HEK293 (cell line): ENCODE measurements around the gene PTGES2.

ENCODE experiments used
- CTCF ChIA-PET: fragments of 350-600 bp; formaldehyde crosslinking; extraction: SDS; loops from one replicate; lab custom pipeline; 2021; ENCODE audit warnings: antibody characterized with exemption; lab: Yijun Ruan, JAX
- POLR2A ChIA-PET: fragments of 300-600 bp; formaldehyde crosslinking; extraction: SDS; loops from one replicate; lab custom pipeline; 2020; ENCODE audit warnings: antibody characterized with exemption, inconsistent platforms; lab: Yijun Ruan, JAX
- H3K27ac ChIP-seq: fragments of 200-500 bp; sonication (Bioruptor generic); 2 replicates; pipeline ENCODE4 v1.5.1; 2014; ENCODE audit warnings: low read depth, low read length, control low read depth, inconsistent platforms; ENCODE audit errors: extremely low read depth
- H3K36me3 ChIP-seq, 2 experiments: fragments of 200-500 bp in 1 of 2; sonication (Bioruptor generic) in 1 of 2; 1 replicate in 1 of 2; 2 replicates in 1 of 2; pipeline ENCODE4 v1.5.1; 2014 to 2017; ENCODE audit warnings: inconsistent platforms in 2 of 2, low read length in 2 of 2; ENCODE audit not compliant: control insufficient read depth in 2 of 2, insufficient read depth in 1 of 2
- H3K4me1 ChIP-seq: fragments of 200-500 bp; sonication (Bioruptor generic); 2 replicates; pipeline ENCODE4 v1.5.1; 2014; ENCODE audit warnings: mild to moderate bottlenecking, low read length, inconsistent platforms; ENCODE audit not compliant: control insufficient read depth, insufficient read depth
- H3K4me3 ChIP-seq: 2 replicates; pipeline ENCODE4 v1.5.1; 2011; ENCODE audit warnings: low read depth, mild to moderate bottlenecking, control low read depth, low read length, moderate library complexity
- H3K9me3 ChIP-seq: fragments of 200-500 bp; sonication (Bioruptor generic); 2 replicates; pipeline ENCODE4 v1.5.1; 2014; ENCODE audit warnings: low read depth, low read length, inconsistent platforms; ENCODE audit not compliant: control insufficient read depth, insufficient read depth
- BCL11A ChIP-seq: fragments of 450-650 bp; formaldehyde crosslinking; IDR thresholded peaks from 2 replicates; pipeline ENCODE4 v1.5.1; 2016; ENCODE audit warnings: low read depth, missing biosample characterization, missing genetic modification characterization
- GFI1B ChIP-seq: fragments of 450-650 bp; formaldehyde crosslinking; IDR thresholded peaks from 2 replicates; pipeline ENCODE4 v1.5.1; 2016; ENCODE audit warnings: missing biosample characterization, missing genetic modification characterization
- PRDM1 ChIP-seq: fragments of 450-650 bp; formaldehyde crosslinking; IDR thresholded peaks from 2 replicates; pipeline ENCODE4; 2016; ENCODE audit warnings: missing biosample characterization, missing genetic modification characterization
- ZBTB21 ChIP-seq: fragments of 450-650 bp; formaldehyde crosslinking; IDR thresholded peaks from 2 replicates; pipeline ENCODE4 v1.5.1; 2017; ENCODE audit warnings: missing biosample characterization, missing genetic modification characterization
- ZBTB48 ChIP-seq: fragments of 450-650 bp; formaldehyde crosslinking; IDR thresholded peaks from 2 replicates; pipeline ENCODE4 v1.5.1; 2016; ENCODE audit warnings: missing biosample characterization, missing genetic modification characterization
- ZNF157 ChIP-seq: fragments of 450-650 bp; formaldehyde crosslinking; IDR thresholded peaks from 2 replicates; pipeline ENCODE4 v1.5.1; 2016; ENCODE audit warnings: missing biosample characterization, missing genetic modification characterization
- ZNF174 ChIP-seq: fragments of 450-650 bp; formaldehyde crosslinking; IDR thresholded peaks from 2 replicates; pipeline ENCODE4 v1.5.0; 2017; ENCODE audit warnings: missing biosample characterization, mild to moderate bottlenecking, missing genetic modification characterization
- ZNF248 ChIP-seq: fragments of 450-650 bp; formaldehyde crosslinking; IDR thresholded peaks from 2 replicates; pipeline ENCODE4 v1.5.1; 2017; ENCODE audit warnings: missing biosample characterization, missing genetic modification characterization
- ZNF366 ChIP-seq: fragments of 450-650 bp; formaldehyde crosslinking; conservative IDR thresholded peaks from 2 replicates; pipeline ENCODE4 v1.5.1; 2016; ENCODE audit warnings: missing biosample characterization, missing genetic modification characterization
- ZNF473 ChIP-seq: fragments of 450-650 bp; formaldehyde crosslinking; IDR thresholded peaks from 2 replicates; pipeline ENCODE4 v1.5.1; 2017; ENCODE audit warnings: missing biosample characterization, missing genetic modification characterization
- ZNF558 ChIP-seq: fragments of 450-650 bp; formaldehyde crosslinking; IDR thresholded peaks from 2 replicates; pipeline ENCODE4 v1.5.1; 2016; ENCODE audit warnings: missing biosample characterization, missing genetic modification characterization
- ZNF610 ChIP-seq: fragments of 450-650 bp; formaldehyde crosslinking; IDR thresholded peaks from 2 replicates; pipeline ENCODE4 v1.5.1; 2016; ENCODE audit warnings: missing biosample characterization, missing genetic modification characterization, borderline replicate concordance
- ZNF654 ChIP-seq: fragments of 450-650 bp; formaldehyde crosslinking; IDR thresholded peaks from 2 replicates; pipeline ENCODE4 v1.5.1; 2016; ENCODE audit warnings: low read depth, missing biosample characterization, missing genetic modification characterization
- ZNF777 ChIP-seq: fragments of 450-650 bp; formaldehyde crosslinking; IDR thresholded peaks from 2 replicates; pipeline ENCODE4 v1.5.1; 2017; ENCODE audit warnings: missing biosample characterization, missing genetic modification characterization, borderline replicate concordance
- TF ChIP-seq, protein P1 (sequence below): fragments of 450-650 bp; formaldehyde crosslinking; IDR thresholded peaks from 2 replicates; pipeline ENCODE4 v1.5.1; 2017; ENCODE audit warnings: missing biosample characterization, missing genetic modification characterization
- TF ChIP-seq, protein P2 (sequence below): fragments of 450-650 bp; formaldehyde crosslinking; IDR thresholded peaks from 2 replicates; pipeline ENCODE4 v1.5.1; 2016; ENCODE audit warnings: missing biosample characterization, missing genetic modification characterization
- TF ChIP-seq, protein P3 (sequence below): fragments of 450-650 bp; formaldehyde crosslinking; IDR thresholded peaks from 2 replicates; pipeline ENCODE4 v1.5.1; 2016; ENCODE audit warnings: missing biosample characterization, missing genetic modification characterization

Gene PTGES2

DNA sequence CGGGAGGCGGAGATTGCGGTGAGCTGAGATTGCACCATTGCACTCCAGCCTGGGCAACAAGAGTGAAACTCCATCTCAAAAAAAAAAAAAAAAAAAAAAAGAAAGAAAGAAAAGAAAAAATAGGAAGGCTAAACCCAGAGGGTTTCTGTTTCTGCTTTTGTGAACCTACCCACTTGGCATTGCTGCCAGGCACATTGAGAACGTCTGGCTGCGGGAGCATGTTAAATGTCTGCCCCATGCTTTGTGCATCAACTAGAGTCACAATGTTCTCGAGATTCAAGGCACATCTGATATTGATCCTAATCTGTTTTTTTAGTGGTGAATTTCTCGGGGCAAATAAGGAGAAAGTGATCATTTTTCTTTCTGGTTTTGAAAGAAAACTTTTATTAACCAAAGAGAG lies 56.7 kb downstream of the PTGES2 start:
- no peak overlapping the region for H3K27ac ChIP-seq

More for the DNA sequence above, 56.7 kb downstream of the PTGES2 start:
- Histone ChIP-seq H3K9me3 (no peaks in the 10 kb centered on the region), H3K36me3 (no peaks in the 10 kb centered on the region), H3K4me1 (peaks cover 2% of the 10 kb centered on the region; the same call in 1 of the 2 replicates), H3K4me3 (no peak overlapping the region)
- TF ChIP-seq ZNF473 (tag by site-specific recombination) (no peak), ZNF157 (tag by site-specific recombination) (no peak), ZNF558 (no peak), ZBTB21 (tag by site-specific recombination) (no peak), ZNF366 (tag by site-specific recombination) (no peak), ZNF610 (no peak), ZBTB48 (tag by site-specific recombination) (no peak), ZNF654 (no peak), ZNF174 (tag by site-specific recombination) (no peak), PRDM1 (tag by site-specific recombination) (no peak), BCL11A (tag by site-specific recombination) (no peak), ZNF777 (tag by site-specific recombination) (no peak), ZNF248 (tag by site-specific recombination) (no peak), GFI1B (tag by site-specific recombination) (no peak)
- TF ChIP-seq, protein P1, sequence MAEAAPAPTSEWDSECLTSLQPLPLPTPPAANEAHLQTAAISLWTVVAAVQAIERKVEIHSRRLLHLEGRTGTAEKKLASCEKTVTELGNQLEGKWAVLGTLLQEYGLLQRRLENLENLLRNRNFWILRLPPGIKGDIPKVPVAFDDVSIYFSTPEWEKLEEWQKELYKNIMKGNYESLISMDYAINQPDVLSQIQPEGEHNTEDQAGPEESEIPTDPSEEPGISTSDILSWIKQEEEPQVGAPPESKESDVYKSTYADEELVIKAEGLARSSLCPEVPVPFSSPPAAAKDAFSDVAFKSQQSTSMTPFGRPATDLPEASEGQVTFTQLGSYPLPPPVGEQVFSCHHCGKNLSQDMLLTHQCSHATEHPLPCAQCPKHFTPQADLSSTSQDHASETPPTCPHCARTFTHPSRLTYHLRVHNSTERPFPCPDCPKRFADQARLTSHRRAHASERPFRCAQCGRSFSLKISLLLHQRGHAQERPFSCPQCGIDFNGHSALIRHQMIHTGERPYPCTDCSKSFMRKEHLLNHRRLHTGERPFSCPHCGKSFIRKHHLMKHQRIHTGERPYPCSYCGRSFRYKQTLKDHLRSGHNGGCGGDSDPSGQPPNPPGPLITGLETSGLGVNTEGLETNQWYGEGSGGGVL (tag by site-specific recombination) = no peak
- TF ChIP-seq, protein P2, sequence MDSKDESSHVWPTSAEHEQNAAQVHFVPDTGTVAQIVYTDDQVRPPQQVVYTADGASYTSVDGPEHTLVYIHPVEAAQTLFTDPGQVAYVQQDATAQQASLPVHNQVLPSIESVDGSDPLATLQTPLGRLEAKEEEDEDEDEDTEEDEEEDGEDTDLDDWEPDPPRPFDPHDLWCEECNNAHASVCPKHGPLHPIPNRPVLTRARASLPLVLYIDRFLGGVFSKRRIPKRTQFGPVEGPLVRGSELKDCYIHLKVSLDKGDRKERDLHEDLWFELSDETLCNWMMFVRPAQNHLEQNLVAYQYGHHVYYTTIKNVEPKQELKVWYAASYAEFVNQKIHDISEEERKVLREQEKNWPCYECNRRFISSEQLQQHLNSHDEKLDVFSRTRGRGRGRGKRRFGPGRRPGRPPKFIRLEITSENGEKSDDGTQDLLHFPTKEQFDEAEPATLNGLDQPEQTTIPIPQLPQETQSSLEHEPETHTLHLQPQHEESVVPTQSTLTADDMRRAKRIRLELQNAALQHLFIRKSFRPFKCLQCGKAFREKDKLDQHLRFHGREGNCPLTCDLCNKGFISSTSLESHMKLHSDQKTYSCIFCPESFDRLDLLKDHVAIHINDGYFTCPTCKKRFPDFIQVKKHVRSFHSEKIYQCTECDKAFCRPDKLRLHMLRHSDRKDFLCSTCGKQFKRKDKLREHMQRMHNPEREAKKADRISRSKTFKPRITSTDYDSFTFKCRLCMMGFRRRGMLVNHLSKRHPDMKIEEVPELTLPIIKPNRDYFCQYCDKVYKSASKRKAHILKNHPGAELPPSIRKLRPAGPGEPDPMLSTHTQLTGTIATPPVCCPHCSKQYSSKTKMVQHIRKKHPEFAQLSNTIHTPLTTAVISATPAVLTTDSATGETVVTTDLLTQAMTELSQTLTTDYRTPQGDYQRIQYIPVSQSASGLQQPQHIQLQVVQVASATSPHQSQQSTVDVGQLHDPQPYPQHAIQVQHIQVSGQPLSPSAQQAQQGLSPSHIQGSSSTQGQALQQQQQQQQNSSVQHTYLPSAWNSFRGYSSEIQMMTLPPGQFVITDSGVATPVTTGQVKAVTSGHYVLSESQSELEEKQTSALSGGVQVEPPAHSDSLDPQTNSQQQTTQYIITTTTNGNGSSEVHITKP = no peak
- TF ChIP-seq, protein P3, sequence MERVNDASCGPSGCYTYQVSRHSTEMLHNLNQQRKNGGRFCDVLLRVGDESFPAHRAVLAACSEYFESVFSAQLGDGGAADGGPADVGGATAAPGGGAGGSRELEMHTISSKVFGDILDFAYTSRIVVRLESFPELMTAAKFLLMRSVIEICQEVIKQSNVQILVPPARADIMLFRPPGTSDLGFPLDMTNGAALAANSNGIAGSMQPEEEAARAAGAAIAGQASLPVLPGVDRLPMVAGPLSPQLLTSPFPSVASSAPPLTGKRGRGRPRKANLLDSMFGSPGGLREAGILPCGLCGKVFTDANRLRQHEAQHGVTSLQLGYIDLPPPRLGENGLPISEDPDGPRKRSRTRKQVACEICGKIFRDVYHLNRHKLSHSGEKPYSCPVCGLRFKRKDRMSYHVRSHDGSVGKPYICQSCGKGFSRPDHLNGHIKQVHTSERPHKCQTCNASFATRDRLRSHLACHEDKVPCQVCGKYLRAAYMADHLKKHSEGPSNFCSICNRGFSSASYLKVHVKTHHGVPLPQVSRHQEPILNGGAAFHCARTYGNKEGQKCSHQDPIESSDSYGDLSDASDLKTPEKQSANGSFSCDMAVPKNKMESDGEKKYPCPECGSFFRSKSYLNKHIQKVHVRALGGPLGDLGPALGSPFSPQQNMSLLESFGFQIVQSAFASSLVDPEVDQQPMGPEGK = no peak
- CTCF ChIA-PET = interaction anchor here (0.6 to 1.1 kb wide), 2 partner anchors 22 to 27 kb away, joined by 3 read pairs; no protein-coding TSS in a partner anchor
- POLR2A ChIA-PET = interaction anchor here (0.6 to 0.7 kb wide), 2 partner anchors 58 to 330 kb away, joined by 4 read pairs; no protein-coding TSS in a partner anchor
